ENCODE data around the gene KRTAP16-1.

- TF ChIP-seq CTCF (IDR thresholded peaks at IDR 0.05; ENCODE audit: control extremely low read depth in 1 of 3, insufficient read depth in 1 of 3, low read depth in 1 of 3, low read length in 3 of 3) (no peak), GABPA (IDR thresholded peaks at IDR 0.05; ENCODE audit: borderline replicate concordance, insufficient read depth, low read length) (no peak), TEAD4 (IDR thresholded peaks at IDR 0.05; ENCODE audit: low read depth, low read length) (no peak), MAX (IDR thresholded peaks at IDR 0.05) (no peak)
Measured at GRCh38 chr17:41327411-41328120, 18.5 kb upstream of the KRTAP16-1 start.
